ENCODE data around the gene ATXN2.

Gene ATXN2

GRCh38 chr12:111414711-111415252 is 184.3 kb downstream of the ATXN2 start:
- DNase-seq (ENCODE audit: insufficient read length, low spot score): no peak
- TF ChIP-seq POLR2AphosphoS5 (IDR thresholded peaks at IDR 0.05; ENCODE audit: low read depth, low read length) (0 out of 2 replicates have a peak, but pooled peaks have one; percentile 52), PAX5 (IDR thresholded peaks at IDR 0.05; ENCODE audit: insufficient read depth, low read length, severe bottlenecking) (no peak), POLR2A (IDR thresholded peaks at IDR 0.05; ENCODE audit: low read depth, low read length) (no peak)
- peak; percentile 13 for FAIRE-seq

GRCh38 chr12:111413442-111414086 is 185.6 kb downstream of the ATXN2 start:
- no peak for DNase-seq (ENCODE audit: insufficient read length, low spot score)
- FAIRE-seq: peak; percentile 13
- no peak for TF ChIP-seq POLR2A (IDR thresholded peaks at IDR 0.05; ENCODE audit: low read depth, low read length)
- no peak for TF ChIP-seq TAF1 (IDR thresholded peaks at IDR 0.05; ENCODE audit: low read depth, low read length)
- TF ChIP-seq PAX5 (IDR thresholded peaks at IDR 0.05; ENCODE audit: insufficient read depth, low read length, severe bottlenecking): no peak
- no peak for TF ChIP-seq POU2F2 (IDR thresholded peaks at IDR 0.05; ENCODE audit: low read depth, low read length)
- no peak for TF ChIP-seq SPI1 (IDR thresholded peaks at IDR 0.05; ENCODE audit: low read depth, low read length)
- TF ChIP-seq POLR2AphosphoS5 (IDR thresholded peaks at IDR 0.05; ENCODE audit: low read depth, low read length): no peak

DNA sequence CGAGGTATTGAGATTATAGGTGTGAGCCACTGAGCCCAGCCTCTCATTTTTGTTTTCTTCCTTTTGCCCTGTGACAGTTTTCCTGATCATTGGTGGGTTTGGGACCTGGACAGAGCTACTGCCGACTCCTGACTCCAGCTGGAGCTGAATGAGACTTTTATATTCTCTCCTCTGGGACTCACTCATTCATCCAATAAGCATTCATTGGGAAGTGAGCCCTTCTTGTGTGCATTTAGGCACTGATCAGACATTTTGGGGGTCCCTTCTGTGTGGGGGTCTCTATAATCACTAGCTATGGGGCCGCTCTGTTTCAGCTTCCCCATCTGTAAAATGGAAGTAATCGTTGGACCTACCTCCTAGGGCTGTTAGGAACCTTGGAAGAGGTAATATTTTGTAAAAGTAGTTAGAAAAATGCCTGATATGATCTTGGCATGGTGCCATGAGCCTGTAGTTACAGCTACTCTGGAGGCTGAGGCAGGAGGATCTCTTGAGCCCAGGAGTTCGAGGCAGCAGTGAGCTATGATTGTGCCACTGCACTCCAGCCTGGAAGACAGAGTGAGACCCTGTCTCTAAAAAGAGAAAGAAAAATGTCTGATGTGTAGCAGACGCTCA is 186.2 kb downstream of the ATXN2 start:
- FAIRE-seq: no peak
- TF ChIP-seq POU2F2 (IDR thresholded peaks at IDR 0.05; ENCODE audit: low read depth, low read length): no peak
- no peak for TF ChIP-seq POLR2AphosphoS5 (IDR thresholded peaks at IDR 0.05; ENCODE audit: low read depth, low read length)
- no peak for TF ChIP-seq TAF1 (IDR thresholded peaks at IDR 0.05; ENCODE audit: low read depth, low read length)
- TF ChIP-seq SPI1 (IDR thresholded peaks at IDR 0.05; ENCODE audit: low read depth, low read length): no peak
- TF ChIP-seq POLR2A (IDR thresholded peaks at IDR 0.05; ENCODE audit: low read depth, low read length): no peak
- no peak for TF ChIP-seq PAX5 (IDR thresholded peaks at IDR 0.05; ENCODE audit: insufficient read depth, low read length, severe bottlenecking)
- no peak for DNase-seq (ENCODE audit: insufficient read length, low spot score)

DNA sequence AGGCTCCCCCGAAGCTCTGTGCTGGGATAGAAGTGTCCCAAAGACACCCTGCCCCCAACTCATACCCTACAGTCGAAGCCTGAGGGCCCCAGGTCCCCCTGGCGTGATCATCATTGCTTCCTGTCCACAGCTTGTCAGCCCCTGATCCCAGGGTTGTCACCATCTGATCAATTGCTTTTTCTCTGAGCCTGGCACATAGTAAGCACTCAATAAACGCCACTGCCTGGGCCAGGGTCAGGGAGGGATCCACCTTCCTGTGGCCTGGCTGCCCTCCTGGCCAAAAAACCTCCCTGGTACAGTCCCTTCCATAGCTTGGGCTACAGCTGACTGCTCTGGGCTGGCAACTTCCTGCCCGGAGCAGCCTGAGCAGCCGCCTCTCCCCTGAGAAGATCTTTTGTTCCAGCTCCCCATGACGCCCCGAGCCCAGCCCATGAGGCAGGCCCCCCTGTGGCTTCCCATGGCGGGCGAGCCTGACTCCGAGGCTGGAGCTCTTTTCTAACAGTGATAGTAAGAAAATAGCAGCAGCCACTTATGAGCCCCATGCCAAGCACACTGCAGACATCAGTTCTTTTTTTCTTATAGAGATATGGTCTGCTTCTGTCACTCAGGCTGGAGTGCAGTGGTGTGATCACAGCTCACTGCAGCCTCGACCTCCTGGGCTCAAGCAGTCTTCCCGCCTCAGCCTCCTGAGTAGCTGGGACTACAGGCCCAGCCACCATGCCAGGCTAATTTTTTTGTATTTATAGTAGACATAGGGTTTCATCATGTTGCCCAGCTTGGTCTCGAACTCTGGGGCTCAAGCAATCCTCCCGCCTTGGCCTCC is 186.9 kb downstream of the ATXN2 start:
- TF ChIP-seq TAF1 (IDR thresholded peaks at IDR 0.05; ENCODE audit: low read depth, low read length): no peak
- no peak for TF ChIP-seq SPI1 (IDR thresholded peaks at IDR 0.05; ENCODE audit: low read depth, low read length)
- no peak for TF ChIP-seq POU2F2 (IDR thresholded peaks at IDR 0.05; ENCODE audit: low read depth, low read length)
- no peak for TF ChIP-seq POLR2AphosphoS5 (IDR thresholded peaks at IDR 0.05; ENCODE audit: low read depth, low read length)
- no peak; the same call in 1 of the 2 replicates for TF ChIP-seq POLR2A (IDR thresholded peaks at IDR 0.05; ENCODE audit: low read depth, low read length)
- no peak for TF ChIP-seq PAX5 (IDR thresholded peaks at IDR 0.05; ENCODE audit: insufficient read depth, low read length, severe bottlenecking)
- no peak for DNase-seq (ENCODE audit: insufficient read length, low spot score)
- peak; percentile 55 for FAIRE-seq

- no peak for FAIRE-seq
- DNase-seq (ENCODE audit: insufficient read length, low spot score): no peak
- TF ChIP-seq POLR2A (IDR thresholded peaks at IDR 0.05; ENCODE audit: low read depth, low read length) (no peak), TAF1 (IDR thresholded peaks at IDR 0.05; ENCODE audit: low read depth, low read length) (no peak), SPI1 (IDR thresholded peaks at IDR 0.05; ENCODE audit: low read depth, low read length) (no peak), PAX5 (IDR thresholded peaks at IDR 0.05; ENCODE audit: insufficient read depth, low read length, severe bottlenecking) (no peak), POLR2AphosphoS5 (IDR thresholded peaks at IDR 0.05; ENCODE audit: low read depth, low read length) (no peak)
Observed at GRCh38 chr12:111411185-111411764, 187.8 kb downstream of the ATXN2 start.

DNA sequence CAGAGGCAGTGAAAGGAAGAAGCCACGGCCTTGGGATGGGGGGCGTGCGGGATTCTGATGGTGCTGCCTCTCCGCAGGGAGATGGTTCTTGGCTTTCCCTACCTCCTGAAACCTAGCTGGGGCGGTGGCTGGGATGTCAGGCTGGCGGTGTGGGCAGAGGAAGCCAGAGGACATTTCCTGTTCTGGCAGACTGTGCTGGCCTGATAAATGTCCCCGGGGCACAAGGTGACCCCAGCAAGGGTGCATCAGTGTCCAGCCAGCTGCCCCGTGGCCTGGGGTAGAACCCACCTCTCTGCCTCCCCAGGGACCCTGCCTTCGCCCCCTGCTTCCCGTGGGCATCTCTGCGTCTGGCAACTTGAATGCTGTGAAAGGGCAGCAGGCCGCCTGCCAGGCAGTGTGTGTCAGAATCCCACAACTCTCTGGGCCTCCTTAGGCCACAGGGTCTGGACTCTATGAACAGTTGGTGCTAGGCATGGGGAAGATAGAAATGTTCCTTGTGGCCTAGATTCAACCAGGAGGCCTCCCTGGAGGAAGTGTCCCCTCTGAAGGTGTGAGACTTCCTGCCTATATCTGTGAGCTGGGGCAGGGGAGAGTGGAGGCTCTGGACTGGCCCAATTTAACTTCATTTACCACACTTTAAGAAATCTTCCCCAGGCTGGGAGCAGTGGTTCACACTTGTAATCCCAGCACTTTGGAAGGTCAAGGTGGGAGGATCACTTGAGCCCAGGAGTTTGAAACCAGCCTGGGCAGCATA is 188.5 kb downstream of the ATXN2 start:
- DNase-seq (ENCODE audit: insufficient read length, low spot score) (no peak), FAIRE-seq (no peak)
- TF ChIP-seq POU2F2 (IDR thresholded peaks at IDR 0.05; ENCODE audit: low read depth, low read length) (no peak), POLR2AphosphoS5 (IDR thresholded peaks at IDR 0.05; ENCODE audit: low read depth, low read length) (no peak), SPI1 (IDR thresholded peaks at IDR 0.05; ENCODE audit: low read depth, low read length) (peak; percentile 20; the same call in 1 of the 2 replicates), TAF1 (IDR thresholded peaks at IDR 0.05; ENCODE audit: low read depth, low read length) (no peak), POLR2A (IDR thresholded peaks at IDR 0.05; ENCODE audit: low read depth, low read length) (no peak), PAX5 (IDR thresholded peaks at IDR 0.05; ENCODE audit: insufficient read depth, low read length, severe bottlenecking) (no peak)

DNA sequence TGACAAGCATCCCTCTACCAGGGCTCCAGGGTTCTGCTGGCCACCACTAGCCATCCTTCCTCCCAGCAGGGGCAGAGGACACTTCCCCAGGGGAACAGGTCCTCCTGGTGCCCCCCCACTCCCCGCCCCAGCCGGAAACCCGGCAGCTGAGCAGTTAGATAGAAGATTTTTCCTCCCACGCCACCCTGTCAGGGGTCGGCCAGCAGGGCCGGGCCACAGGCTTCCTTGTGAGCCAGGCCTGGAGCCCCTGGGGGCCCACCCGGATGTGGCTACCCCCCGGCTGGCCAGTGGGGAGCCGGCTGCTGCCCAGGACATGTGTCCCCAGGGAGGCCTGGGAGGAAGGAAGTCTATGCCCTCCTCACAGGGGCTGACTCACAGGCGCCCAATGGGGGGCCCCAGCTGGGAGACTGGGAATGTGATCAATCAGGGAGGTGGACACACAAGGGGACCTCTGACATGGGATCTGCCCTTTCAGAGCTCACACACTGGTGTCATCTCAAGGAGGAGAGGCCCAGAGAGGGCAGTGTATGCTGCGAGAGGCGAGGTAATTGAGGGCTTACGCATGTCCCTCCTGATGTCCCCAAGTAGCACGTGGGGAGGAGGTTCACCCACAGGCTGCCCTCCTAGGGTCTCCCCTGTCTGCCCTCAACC is 189.2 kb downstream of the ATXN2 start:
- TF ChIP-seq TAF1 (IDR thresholded peaks at IDR 0.05; ENCODE audit: low read depth, low read length) (no peak), SPI1 (IDR thresholded peaks at IDR 0.05; ENCODE audit: low read depth, low read length) (no peak), POLR2A (IDR thresholded peaks at IDR 0.05; ENCODE audit: low read depth, low read length) (no peak), POU2F2 (IDR thresholded peaks at IDR 0.05; ENCODE audit: low read depth, low read length) (no peak), PAX5 (IDR thresholded peaks at IDR 0.05; ENCODE audit: insufficient read depth, low read length, severe bottlenecking) (no peak), POLR2AphosphoS5 (IDR thresholded peaks at IDR 0.05; ENCODE audit: low read depth, low read length) (no peak)
- DNase-seq (ENCODE audit: insufficient read length, low spot score): no peak
- FAIRE-seq: peak; percentile 41

DNA sequence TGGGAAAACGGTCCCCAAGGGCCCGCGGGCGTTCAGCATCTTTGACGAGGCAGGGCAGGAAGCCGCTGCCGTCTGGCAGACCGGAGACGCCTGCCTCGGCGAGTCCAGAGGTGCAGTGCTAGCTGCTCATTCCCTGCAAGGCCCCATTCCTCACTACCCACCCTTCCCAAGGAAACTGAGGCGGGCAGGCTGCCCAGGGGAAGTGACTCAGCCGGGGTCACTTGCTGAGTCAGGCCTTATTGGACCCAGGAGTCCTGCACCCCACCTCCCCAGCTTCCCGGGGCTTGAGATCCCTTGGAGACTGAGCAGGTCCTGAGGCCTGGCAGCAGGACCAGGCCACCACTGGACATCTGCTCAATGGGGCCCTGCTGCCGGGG is 189.7 kb downstream of the ATXN2 start:
- FAIRE-seq: peak; percentile 40
- DNase-seq (ENCODE audit: insufficient read length, low spot score): no peak
- TF ChIP-seq SPI1 (IDR thresholded peaks at IDR 0.05; ENCODE audit: low read depth, low read length) (no peak), POLR2A (IDR thresholded peaks at IDR 0.05; ENCODE audit: low read depth, low read length) (no peak), POLR2AphosphoS5 (IDR thresholded peaks at IDR 0.05; ENCODE audit: low read depth, low read length) (no peak), TAF1 (IDR thresholded peaks at IDR 0.05; ENCODE audit: low read depth, low read length) (no peak)
